ENCODE measurements around the gene VARS1. TPM values are rescaled to one million over a fixed set of nuclear protein-coding genes. Genes with fewer than 3 reads are reported as not detected.

Gene VARS1
- total RNA-seq, 4 donors from 2014 or later: 25.4 to 50.6 (median 29.9) TPM

DNA sequence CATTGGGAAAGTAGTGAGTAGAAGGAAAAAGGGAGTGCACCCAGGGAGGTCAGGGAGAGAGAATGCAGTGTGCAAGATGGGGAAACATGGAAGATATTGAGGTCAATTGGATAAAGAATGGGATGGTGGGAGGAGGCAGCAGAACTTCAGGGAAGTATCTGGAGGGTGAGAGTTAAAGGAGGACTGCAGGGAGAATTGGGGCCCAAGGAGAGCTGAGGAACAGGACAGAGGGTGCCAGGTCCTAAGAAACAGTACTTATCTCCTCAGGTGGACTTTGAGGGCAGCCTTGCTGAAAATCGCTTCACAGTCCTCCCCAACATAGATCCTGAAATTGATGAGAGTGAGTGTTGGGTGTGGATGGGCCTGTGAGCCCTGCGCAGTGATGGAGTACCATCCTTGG is 37.3 kb downstream of the VARS1 start:
- Histone ChIP-seq H3K9me3 (no peaks in the 10 kb centered on the region), H3K4me1 (peaks cover 0 to 2% (median 0%) of the 10 kb centered on the region in 3 donors), H3K27ac (no peak overlapping the region), H3K27me3 (no peaks in the 10 kb centered on the region), H3K4me3 (no peak overlapping the region), H3K36me3 (peaks cover 0 to 25% of the 10 kb centered on the region in 2 donors)
- TF ChIP-seq, protein P1, sequence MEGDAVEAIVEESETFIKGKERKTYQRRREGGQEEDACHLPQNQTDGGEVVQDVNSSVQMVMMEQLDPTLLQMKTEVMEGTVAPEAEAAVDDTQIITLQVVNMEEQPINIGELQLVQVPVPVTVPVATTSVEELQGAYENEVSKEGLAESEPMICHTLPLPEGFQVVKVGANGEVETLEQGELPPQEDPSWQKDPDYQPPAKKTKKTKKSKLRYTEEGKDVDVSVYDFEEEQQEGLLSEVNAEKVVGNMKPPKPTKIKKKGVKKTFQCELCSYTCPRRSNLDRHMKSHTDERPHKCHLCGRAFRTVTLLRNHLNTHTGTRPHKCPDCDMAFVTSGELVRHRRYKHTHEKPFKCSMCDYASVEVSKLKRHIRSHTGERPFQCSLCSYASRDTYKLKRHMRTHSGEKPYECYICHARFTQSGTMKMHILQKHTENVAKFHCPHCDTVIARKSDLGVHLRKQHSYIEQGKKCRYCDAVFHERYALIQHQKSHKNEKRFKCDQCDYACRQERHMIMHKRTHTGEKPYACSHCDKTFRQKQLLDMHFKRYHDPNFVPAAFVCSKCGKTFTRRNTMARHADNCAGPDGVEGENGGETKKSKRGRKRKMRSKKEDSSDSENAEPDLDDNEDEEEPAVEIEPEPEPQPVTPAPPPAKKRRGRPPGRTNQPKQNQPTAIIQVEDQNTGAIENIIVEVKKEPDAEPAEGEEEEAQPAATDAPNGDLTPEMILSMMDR (IDR thresholded peaks at IDR 0.05): no peak
- TF ChIP-seq EP300 (IDR thresholded peaks at IDR 0.05) (no peak), POLR2AphosphoS5 (IDR thresholded peaks at IDR 0.05) (no peak), POLR2A (IDR thresholded peaks at IDR 0.05) (no peak)
- ATAC-seq: no peak
- WGBS, 2 donors (ENCODE audit: low coverage in 1 of 2): 100% methylated on average over 1 to 2 of the region's 2 CpGs

- H3K27me3 ChIP-seq: no peaks in the 10 kb centered on the region
- no peaks in the 10 kb centered on the region for H3K36me3 ChIP-seq
- no peak overlapping the region for H3K4me3 ChIP-seq
- no peak for ATAC-seq
- no peak overlapping the region for H3K27ac ChIP-seq
- no peaks in the 10 kb centered on the region for H3K4me1 ChIP-seq
- H3K9me3 ChIP-seq: no peaks in the 10 kb centered on the region
- TF ChIP-seq POLR2A (IDR thresholded peaks at IDR 0.05) (no peak), POLR2AphosphoS5 (IDR thresholded peaks at IDR 0.05) (no peak), EP300 (IDR thresholded peaks at IDR 0.05) (no peak)
- TF ChIP-seq, protein P1 (IDR thresholded peaks at IDR 0.05): no peak
- WGBS, 2 donors (ENCODE audit: low coverage in 1 of 2): 32 to 56% methylated on average over 6 of the region's 8 CpGs
Measured at GRCh38 chr6:31752739-31753319, 42.7 kb downstream of the VARS1 start.

DNA sequence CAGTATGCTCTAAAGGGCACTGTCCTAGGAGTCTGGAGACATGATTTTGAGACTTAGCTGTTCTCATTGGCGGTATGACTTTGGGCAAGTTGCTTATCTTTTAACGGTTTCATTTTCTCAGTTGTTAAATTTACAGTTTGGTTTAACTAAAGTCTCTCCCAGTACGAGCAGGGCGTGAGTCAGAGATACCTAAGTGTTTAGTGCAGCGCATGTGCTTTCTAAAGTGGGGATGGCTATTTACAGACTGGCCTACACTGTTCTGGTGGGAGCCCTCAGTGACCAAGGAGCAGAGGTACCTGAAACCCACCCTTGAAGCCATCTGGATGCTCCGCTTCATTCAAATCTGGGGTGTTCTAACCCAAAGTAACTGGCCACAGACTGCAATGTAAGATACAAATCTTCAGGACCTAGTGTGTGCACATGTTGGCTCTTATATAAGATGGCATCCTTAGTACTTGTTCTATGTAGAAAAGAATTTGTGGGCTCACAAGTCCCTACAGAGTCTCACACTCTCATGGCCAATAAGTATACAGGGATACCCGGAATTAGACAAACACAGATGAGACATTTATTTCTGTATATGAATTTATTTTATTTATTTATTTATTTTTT is 45.0 kb downstream of the VARS1 start:
- no peaks in the 10 kb centered on the region for H3K27me3 ChIP-seq
- H3K36me3 ChIP-seq: no peaks in the 10 kb centered on the region
- peaks cover 0 to 11% (median 0%) of the 10 kb centered on the region in 3 donors for H3K4me1 ChIP-seq
- H3K4me3 ChIP-seq: no peak overlapping the region
- no peak for ATAC-seq
- H3K9me3 ChIP-seq: no peaks in the 10 kb centered on the region
- TF ChIP-seq POLR2AphosphoS5 (IDR thresholded peaks at IDR 0.05) (no peak), POLR2A (IDR thresholded peaks at IDR 0.05) (no peak), EP300 (IDR thresholded peaks at IDR 0.05) (no peak)
- TF ChIP-seq, protein P1 (IDR thresholded peaks at IDR 0.05): no peak
- no peak overlapping the region for H3K27ac ChIP-seq
- 84 to 98% methylated on average over 6 to 7 of the region's 7 CpGs for WGBS, 2 donors (ENCODE audit: low coverage in 1 of 2)

- Histone ChIP-seq H3K36me3 (no peaks in the 10 kb centered on the region), H3K27me3 (no peaks in the 10 kb centered on the region), H3K4me1 (peaks cover 0 to 11% (median 0%) of the 10 kb centered on the region in 3 donors), H3K9me3 (no peaks in the 10 kb centered on the region), H3K27ac (no peak overlapping the region), H3K4me3 (no peak overlapping the region)
- ATAC-seq: no peak
- 80 to 90% methylated on average over 2 to 5 of the region's 8 CpGs for WGBS, 2 donors (ENCODE audit: low coverage in 1 of 2)
- TF ChIP-seq EP300 (IDR thresholded peaks at IDR 0.05) (no peak), POLR2A (IDR thresholded peaks at IDR 0.05) (no peak), POLR2AphosphoS5 (IDR thresholded peaks at IDR 0.05) (no peak)
- TF ChIP-seq, protein P1 (IDR thresholded peaks at IDR 0.05): no peak
Measured at GRCh38 chr6:31749301-31750036, 46.1 kb downstream of the VARS1 start.

Small RNA genes lying within 50 kb of the gene (small RNA-seq; reads per million reads assigned to genes)
- 0 reads per million in 4 donors for gene MSH5-SAPCD1
- 0 reads per million in 4 donors for gene RF00019
- 0 reads per million in 4 donors for gene RNU6-850P
- gene SAPCD1: 0 reads per million in 4 donors
- 798 to 1,747 (median 973) reads per million in 4 donors for gene SNORD48
- gene SNORD52: 0 reads per million in 4 donors

Other genes starting within 250 kb of the VARS1 start
- 1 to 10 TPM; 1.3 to 5.7 (median 2.9) TPM for gene ATP6V1G2, start 249.1 kb downstream of the VARS1 start, total RNA-seq
- gene NFKBIL1, start 248.1 kb downstream of the VARS1 start, total RNA-seq: 10 to 100 TPM; 21.3 to 44.2 (median 28.5) TPM
- gene LTA, start 223.5 kb downstream of the VARS1 start, total RNA-seq: not detected
- gene TNF, start 220.2 kb downstream of the VARS1 start, total RNA-seq: under 1 TPM in 1 of 4 donors, not detected in 3; 0.81 TPM
- gene LTB, start 213.3 kb downstream of the VARS1 start, total RNA-seq: under 1 TPM in 1 of 4 donors, not detected in 3; 0.57 TPM
- gene LST1, start 209.5 kb downstream of the VARS1 start, total RNA-seq: 1 to 10 TPM; 1.4 to 7.7 (median 6.9) TPM
- not detected for gene NCR3, start 202.7 kb downstream of the VARS1 start, total RNA-seq
- 10 to 100 TPM in 3 of 4 donors, 1 to 10 TPM in 1; 5.6 to 46.4 (median 21.3) TPM for gene AIF1, start 180.5 kb downstream of the VARS1 start, total RNA-seq
- 100 to 1,000 TPM in 1 of 4 donors, 10 to 100 TPM in 3; 47.9 to 137 (median 76.2) TPM for gene PRRC2A, start 175.0 kb downstream of the VARS1 start, total RNA-seq
- 100 to 1,000 TPM; 131 to 252 (median 190) TPM for gene BAG6, start 143.1 kb downstream of the VARS1 start, total RNA-seq
- 1 to 10 TPM in 3 of 4 donors, under 1 TPM in 1; 0.62 to 7.4 (median 3.2) TPM for gene APOM, start 139.9 kb downstream of the VARS1 start, total RNA-seq
- gene C6orf47, start 135.0 kb downstream of the VARS1 start, total RNA-seq: 10 to 100 TPM; 30.0 to 40.0 (median 36.1) TPM
- 10 to 100 TPM; 17.1 to 22.3 (median 17.9) TPM for gene GPANK1, start 130.8 kb downstream of the VARS1 start, total RNA-seq
- gene CSNK2B, start 129.7 kb downstream of the VARS1 start, total RNA-seq: 100 to 1,000 TPM; 162 to 197 (median 167) TPM
- gene LY6G5B, start 125.8 kb downstream of the VARS1 start, total RNA-seq: 1 to 10 TPM in 3 of 4 donors, under 1 TPM in 1; 0.10 to 9.3 (median 3.9) TPM
- 1 to 10 TPM in 1 of 4 donors, under 1 TPM in 1, not detected in 2; 0.94 to 1.9 TPM for gene LY6G5C, start 114.7 kb downstream of the VARS1 start, total RNA-seq
- 10 to 100 TPM; 37.4 to 49.8 (median 47.2) TPM for gene ABHD16A, start 92.4 kb downstream of the VARS1 start, total RNA-seq
- gene LY6G6F, start 88.9 kb downstream of the VARS1 start, total RNA-seq: not detected
- not detected for gene LY6G6D, start 80.4 kb downstream of the VARS1 start, total RNA-seq
- not detected for gene LY6G6C, start 74.0 kb downstream of the VARS1 start, total RNA-seq
- under 1 TPM in 1 of 4 donors, not detected in 3; 0.54 TPM for gene MPIG6B, start 72.4 kb downstream of the VARS1 start, total RNA-seq
- 100 to 1,000 TPM in 2 of 4 donors, 10 to 100 TPM in 2; 75.6 to 127 (median 99.0) TPM for gene DDAH2, start 66.5 kb downstream of the VARS1 start, total RNA-seq
- 100 to 1,000 TPM; 191 to 427 (median 276) TPM for gene CLIC1, start 59.2 kb downstream of the VARS1 start, total RNA-seq
- gene MSH5, start 55.7 kb downstream of the VARS1 start, total RNA-seq: 10 to 100 TPM in 1 of 4 donors, 1 to 10 TPM in 3; 1.9 to 12.7 (median 6.7) TPM
- gene SAPCD1, start 33.1 kb downstream of the VARS1 start, total RNA-seq: 1 to 10 TPM in 1 of 4 donors, under 1 TPM in 1, not detected in 2; 0.93 to 1.1 TPM
- gene VWA7, start 18.4 kb downstream of the VARS1 start, total RNA-seq: under 1 TPM; 0.12 to 0.54 (median 0.31) TPM
- 10 to 100 TPM; 18.0 to 31.7 (median 28.5) TPM for gene LSM2, start 11.2 kb upstream of the VARS1 start, total RNA-seq
- 1 to 10 TPM; 1.9 to 3.9 (median 2.6) TPM for gene HSPA1L, start 19.5 kb upstream of the VARS1 start, total RNA-seq
- gene HSPA1A, start 19.8 kb upstream of the VARS1 start, total RNA-seq: 100 to 1,000 TPM; 287 to 496 (median 351) TPM
- 100 to 1,000 TPM; 198 to 260 (median 219) TPM for gene HSPA1B, start 32.0 kb upstream of the VARS1 start, total RNA-seq
- 10 to 100 TPM; 28.2 to 39.1 (median 30.5) TPM for gene NEU1, start 67.1 kb upstream of the VARS1 start, total RNA-seq
- gene SLC44A4, start 83.2 kb upstream of the VARS1 start, total RNA-seq: 1 to 10 TPM in 2 of 4 donors, not detected in 2; 1.1 to 4.5 TPM
- gene EHMT2, start 101.9 kb upstream of the VARS1 start, total RNA-seq: 10 to 100 TPM; 29.5 to 43.4 (median 35.5) TPM
- 1 to 10 TPM in 2 of 4 donors, under 1 TPM in 2; 0.40 to 2.0 (median 0.86) TPM for gene ZBTB12, start 106.3 kb upstream of the VARS1 start, total RNA-seq
- 10 to 100 TPM in 3 of 4 donors, 1 to 10 TPM in 1; 3.3 to 33.4 (median 14.4) TPM for gene C2, start 132.0 kb upstream of the VARS1 start, total RNA-seq
- gene CFB, start 150.3 kb upstream of the VARS1 start, total RNA-seq: 10 to 100 TPM in 3 of 4 donors, 1 to 10 TPM in 1; 8.1 to 42.6 (median 23.1) TPM
- gene NELFE, start 163.2 kb upstream of the VARS1 start, total RNA-seq: 10 to 100 TPM; 64.1 to 89.7 (median 70.4) TPM
- 10 to 100 TPM; 18.8 to 52.5 (median 25.8) TPM for gene SKIC2, start 163.4 kb upstream of the VARS1 start, total RNA-seq
- 10 to 100 TPM; 12.3 to 17.4 (median 14.6) TPM for gene DXO, start 176.4 kb upstream of the VARS1 start, total RNA-seq
- 100 to 1,000 TPM in 1 of 4 donors, 10 to 100 TPM in 3; 50.4 to 111 (median 81.5) TPM for gene C4A, start 186.3 kb upstream of the VARS1 start, total RNA-seq
- gene C4B, start 219.0 kb upstream of the VARS1 start, total RNA-seq: 100 to 1,000 TPM in 1 of 4 donors, 10 to 100 TPM in 3; 45.6 to 259 (median 82.1) TPM
- gene CYP21A2, start 242.7 kb upstream of the VARS1 start, total RNA-seq: 1 to 10 TPM in 1 of 4 donors, under 1 TPM in 2, not detected in 1; 0.47 to 1.7 (median 0.81) TPM

Data from gastroesophageal sphincter (tissue), 4 donors.